Activated gamma-delta T cell treated with anti-CD3 and anti-CD28 coated beads, Interleukin-2, amount 50 U/mL, for 16 hours (primary cell): ENCODE results near the gene CARS1.

ENCODE experiments used
- DNase-seq: peaks from one replicate; pipeline ENCODE4 v3.0.0-alpha.2; 2020; ENCODE audit warnings: low read depth

The CARS1 gene

GRCh38 chr11:2955906-2956476 lies 101.2 kb downstream of the CARS1 start:
- no peak for DNase-seq

- DNase-seq = no peak
Observed at GRCh38 chr11:2954263-2954662, 103.0 kb downstream of the CARS1 start.

GRCh38 chr11:2952290-2952689 lies 104.9 kb downstream of the CARS1 start:
- DNase-seq = no peak

GRCh38 chr11:2951231-2952110 lies 105.8 kb downstream of the CARS1 start:
- no peak for DNase-seq
